Suprapubic skin (tissue), 4 donors: ENCODE data around the gene GIMAP8. TPM values are rescaled to one million over a fixed set of nuclear protein-coding genes. Genes with fewer than 3 reads are reported as not detected.

Source experiments
- DNase-seq, 2 donors: peaks; one replicate each; pipeline ENCODE4 v3.0.0-alpha.2; 2019; ENCODE audit warnings: low spot score in 2 of 2
- H3K27ac ChIP-seq: fragments of 200-600 bp; sonication (generic); one replicate; pipeline ENCODE4 v1.5.1; 2019
- H3K27me3 ChIP-seq: fragments of 200-600 bp; sonication (generic); one replicate; pipeline ENCODE4 v1.5.1; 2019
- H3K36me3 ChIP-seq: fragments of 200-600 bp; sonication (generic); one replicate; pipeline ENCODE4 v1.5.1; 2019
- H3K4me1 ChIP-seq: fragments of 200-600 bp; sonication (generic); one replicate; pipeline ENCODE4 v1.5.1; 2019
- H3K4me3 ChIP-seq: fragments of 200-600 bp; sonication (generic); one replicate; pipeline ENCODE4 v1.5.1; 2019; ENCODE audit warnings: mild to moderate bottlenecking
- H3K9me3 ChIP-seq: fragments of 200-600 bp; sonication (generic); one replicate; pipeline ENCODE4 v1.5.1; 2019
- CTCF ChIP-seq, 2 donors: fragments of 200-600 bp in 1 of 2; fragments of 450-650 bp in 1 of 2; sonication (generic) in 1 of 2; IDR thresholded peaks; one replicate each; pipeline ENCODE4 v1.5.1; 2016 to 2019; ENCODE audit warnings: antibody characterized with exemption in 2 of 2, mild to moderate bottlenecking in 1 of 2, moderate library complexity in 1 of 2
- EP300 ChIP-seq: sonication (generic); formaldehyde crosslinking; IDR thresholded peaks from one replicate; pipeline ENCODE4 v1.6.1; 2017; ENCODE audit warnings: antibody characterized with exemption
- POLR2A ChIP-seq, 2 donors: fragments of 450-650 bp; IDR thresholded peaks; one replicate each; pipeline ENCODE4 v1.6.1; 2017; ENCODE audit warnings: antibody characterized with exemption in 2 of 2, mild to moderate bottlenecking in 2 of 2, moderate library complexity in 2 of 2
- POLR2AphosphoS5 ChIP-seq, 3 donors: sonication (generic); formaldehyde crosslinking; IDR thresholded peaks; one replicate each; pipeline ENCODE4 v1.6.1; 2017; ENCODE audit warnings: antibody characterized with exemption in 3 of 3
- WGBS: methylation state at CpG from one replicate; pipeline ENCODE4 v1.1.5; 2018; 5-methylcytosine and 5-hydroxymethylcytosine counted together
- total RNA-seq, 4 donors: library from RNA; depleted of rRNA; stranded (reverse); fragments of >200 nt; gene quantifications; one replicate each; pipeline ENCODE4 v1.1.0, GENCODE V29; 2016

The GIMAP8 gene
- total RNA-seq, 4 donors from 2014 or later = 1.5 to 5.6 (median 3.2) TPM

GRCh38 chr7:150465414-150465813 is 15.0 kb downstream of the GIMAP8 start:
- H3K27ac ChIP-seq = no peak overlapping the region
- WGBS = 64% methylated on average over 2 of the region's 2 CpGs

GRCh38 chr7:150466477-150466876 is 16.0 kb downstream of the GIMAP8 start:
- Histone ChIP-seq H3K36me3 (no peaks in the 10 kb centered on the region), H3K4me3 (peak overlapping the region; percentile 21), H3K4me1 (peaks cover 15% of the 10 kb centered on the region), H3K27me3 (no peaks in the 10 kb centered on the region), H3K27ac (no peak overlapping the region), H3K9me3 (peaks cover 11% of the 10 kb centered on the region)
- 27% methylated on average over 6 of the region's 6 CpGs for WGBS
- no peak for DNase-seq
- TF ChIP-seq CTCF (IDR thresholded peaks at IDR 0.05) (no peak), EP300 (no peak), POLR2A (IDR thresholded peaks at IDR 0.05) (no peak), POLR2AphosphoS5 (IDR thresholded peaks at IDR 0.05) (no peak)

More at GRCh38 chr7:150465414-150465813, 15.0 kb downstream of the GIMAP8 start:
- no peak for TF ChIP-seq POLR2A (IDR thresholded peaks at IDR 0.05)
- no peak for TF ChIP-seq CTCF (IDR thresholded peaks at IDR 0.05)
- TF ChIP-seq POLR2AphosphoS5 (IDR thresholded peaks at IDR 0.05) = no peak
- no peak for TF ChIP-seq EP300
- no peaks in the 10 kb centered on the region for H3K36me3 ChIP-seq
- DNase-seq = no peak
- H3K4me3 ChIP-seq = no peak overlapping the region
- no peaks in the 10 kb centered on the region for H3K27me3 ChIP-seq
- H3K9me3 ChIP-seq = peaks cover 11% of the 10 kb centered on the region
- H3K4me1 ChIP-seq = peaks cover 15% of the 10 kb centered on the region

GRCh38 chr7:150468241-150468640 is 17.8 kb downstream of the GIMAP8 start:
- TF ChIP-seq POLR2A (IDR thresholded peaks at IDR 0.05) (no peak), CTCF (IDR thresholded peaks at IDR 0.05) (no peak), POLR2AphosphoS5 (IDR thresholded peaks at IDR 0.05) (no peak), EP300 (no peak)
- Histone ChIP-seq H3K4me3 (peak overlapping the region; percentile 21), H3K9me3 (no peaks in the 10 kb centered on the region), H3K4me1 (peaks cover 15% of the 10 kb centered on the region), H3K27me3 (no peaks in the 10 kb centered on the region), H3K36me3 (no peaks in the 10 kb centered on the region), H3K27ac (no peak overlapping the region)
- 87% methylated on average over 3 of the region's 3 CpGs for WGBS
- no peak for DNase-seq

GRCh38 chr7:150471886-150472285 is 21.5 kb downstream of the GIMAP8 start:
- 85% methylated on average over 5 of the region's 5 CpGs for WGBS
- TF ChIP-seq POLR2A (IDR thresholded peaks at IDR 0.05) (no peak), CTCF (IDR thresholded peaks at IDR 0.05) (no peak), EP300 (no peak), POLR2AphosphoS5 (IDR thresholded peaks at IDR 0.05) (no peak)
- DNase-seq = no peak

GRCh38 chr7:150473902-150474301 is 23.5 kb downstream of the GIMAP8 start:
- no peaks in the 10 kb centered on the region for H3K36me3 ChIP-seq
- H3K9me3 ChIP-seq = no peaks in the 10 kb centered on the region
- H3K27ac ChIP-seq = no peak overlapping the region
- no peaks in the 10 kb centered on the region for H3K4me1 ChIP-seq
- no peak for DNase-seq
- WGBS = 95% methylated on average over 7 of the region's 7 CpGs
- no peaks in the 10 kb centered on the region for H3K27me3 ChIP-seq
- TF ChIP-seq POLR2A (IDR thresholded peaks at IDR 0.05) (no peak), POLR2AphosphoS5 (IDR thresholded peaks at IDR 0.05) (no peak), CTCF (IDR thresholded peaks at IDR 0.05) (no peak), EP300 (no peak)
- no peak overlapping the region for H3K4me3 ChIP-seq

More at GRCh38 chr7:150471886-150472285, 21.5 kb downstream of the GIMAP8 start:
- Histone ChIP-seq H3K9me3 (no peaks in the 10 kb centered on the region), H3K4me1 (peaks cover under 1% of the 10 kb centered on the region), H3K36me3 (no peaks in the 10 kb centered on the region), H3K4me3 (no peak overlapping the region), H3K27ac (no peak overlapping the region), H3K27me3 (no peaks in the 10 kb centered on the region)
